ENCODE results near the gene ARHGAP21.
"Not testable (repeated sequence)": the region's sequence is repeated elsewhere in the genome, so short reads cannot be mapped to it uniquely, and the experiment has no call there.

ARHGAP21 gene

DNA sequence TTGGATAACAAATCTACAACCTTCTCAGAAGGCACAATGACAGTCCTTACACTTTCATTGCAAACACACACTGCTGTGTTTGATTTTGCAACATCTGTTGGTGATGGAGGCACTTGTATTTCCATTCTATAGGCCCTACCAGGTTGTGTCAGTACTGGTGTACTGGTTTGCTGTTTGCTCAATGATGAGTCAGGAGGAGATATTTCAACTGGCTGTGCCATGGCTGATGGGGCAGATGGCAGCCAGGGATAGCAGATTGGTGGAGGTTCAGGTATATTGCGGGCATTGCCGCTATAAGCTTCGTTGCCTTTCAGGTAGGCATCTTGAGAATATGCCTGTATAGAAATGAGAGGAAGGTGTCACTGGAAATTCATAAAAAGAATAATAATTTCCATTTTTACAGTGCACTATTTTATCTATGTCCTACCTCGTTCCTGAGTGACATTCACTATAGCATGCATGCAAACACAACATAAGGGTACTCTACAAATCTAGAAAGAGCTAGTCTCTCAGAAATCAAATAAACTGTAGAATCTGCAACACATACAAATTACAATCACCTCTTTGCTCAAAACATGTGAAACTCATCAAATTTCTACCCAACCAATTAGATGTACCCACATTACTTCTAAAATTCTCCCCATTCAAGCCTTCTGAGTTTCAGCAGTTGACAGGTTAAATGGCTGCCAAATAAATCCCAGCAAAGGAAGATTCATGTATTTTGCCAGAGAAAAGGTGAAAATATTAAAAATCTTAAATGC lies 102.5 kb downstream of the ARHGAP21 start:
- not testable (repeated sequence) for DNase-seq

GRCh38 chr10:24619994-24620310 lies 103.7 kb downstream of the ARHGAP21 start:
- DNase-seq, result not testable (repeated sequence)

- DNase-seq, result not testable (repeated sequence)
These were observed 104.2 kb downstream of the ARHGAP21 start for GRCh38 chr10:24619291-24619993.

GRCh38 chr10:24618401-24618800 lies 105.3 kb downstream of the ARHGAP21 start:
- DNase-seq, result no peak

DNA sequence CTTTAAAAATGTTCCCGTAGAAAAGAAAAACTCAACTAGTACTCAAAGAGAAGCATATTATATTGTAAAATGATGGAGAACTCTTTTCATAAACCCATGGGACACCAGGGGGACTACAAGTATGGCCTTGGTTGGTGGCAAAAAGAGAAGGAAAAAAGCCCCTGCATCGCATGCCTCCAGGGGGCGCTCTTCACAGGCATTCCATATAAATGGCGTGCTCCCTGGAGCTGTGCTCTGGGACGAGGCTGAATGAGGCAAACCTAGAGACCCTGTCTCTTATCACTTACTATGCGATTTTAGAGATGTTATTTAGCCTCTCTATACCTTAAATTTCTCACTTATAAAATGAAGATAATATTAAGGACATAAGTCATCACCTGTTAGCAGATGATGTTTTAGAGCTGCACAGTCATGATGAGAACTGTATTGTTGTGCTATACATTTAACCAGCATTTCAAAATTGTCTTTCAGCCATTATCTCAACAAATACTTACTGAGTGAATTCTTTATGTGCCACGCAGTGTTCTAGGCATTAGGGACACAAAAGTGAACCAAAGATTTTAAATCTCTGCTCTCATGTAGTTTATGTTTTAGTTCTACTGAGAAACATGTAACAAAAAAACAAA lies 105.8 kb downstream of the ARHGAP21 start:
- peak; percentile 57 to 76 (median 64) for DNase-seq

GRCh38 chr10:24616536-24616935 lies 107.2 kb downstream of the ARHGAP21 start:
- DNase-seq, result no peak

DNA sequence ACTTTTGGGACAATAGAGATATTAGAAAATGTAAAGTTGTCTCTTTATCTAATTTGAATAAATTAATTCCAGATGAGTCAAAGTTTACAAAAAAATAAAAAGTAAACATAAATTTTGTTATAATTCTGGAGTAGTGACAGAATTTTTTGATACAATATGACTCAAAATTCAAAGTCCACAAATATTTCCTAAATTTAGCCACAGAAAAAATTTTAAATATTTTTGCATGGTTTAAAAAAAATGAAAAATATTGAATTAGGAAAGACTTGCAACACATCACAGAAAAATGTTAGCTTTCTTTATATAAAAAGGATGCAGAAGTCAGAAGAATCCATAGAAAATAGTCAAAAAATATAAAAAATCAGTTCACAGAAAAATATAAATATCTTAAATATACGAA lies 117.7 kb downstream of the ARHGAP21 start:
- no peak for DNase-seq

- DNase-seq, result no peak
These were observed 118.5 kb downstream of the ARHGAP21 start for GRCh38 chr10:24605141-24605540.

GRCh38 chr10:24603333-24603732 lies 120.4 kb downstream of the ARHGAP21 start:
- DNase-seq, result peak; percentile 57 to 81 (median 69)

DNA sequence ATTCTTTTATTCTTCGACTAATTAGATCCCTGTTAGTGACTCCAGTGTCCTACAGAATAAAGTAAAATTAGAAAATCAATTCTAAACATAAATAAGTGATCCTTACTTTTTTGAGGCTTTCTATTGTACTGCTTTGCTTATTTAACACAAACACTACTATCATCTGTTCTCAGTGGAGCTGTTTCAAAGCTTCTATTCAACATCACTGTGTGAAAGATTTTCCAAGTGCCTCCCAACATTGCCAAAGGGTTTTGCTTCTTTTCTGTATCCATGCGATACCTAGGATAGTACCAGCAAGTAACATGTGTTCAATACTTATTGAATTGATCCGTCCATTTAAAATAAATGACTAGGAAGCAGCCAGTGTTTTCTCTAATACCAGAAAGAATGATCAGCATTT lies 125.7 kb downstream of the ARHGAP21 start:
- no peak for DNase-seq

DNA sequence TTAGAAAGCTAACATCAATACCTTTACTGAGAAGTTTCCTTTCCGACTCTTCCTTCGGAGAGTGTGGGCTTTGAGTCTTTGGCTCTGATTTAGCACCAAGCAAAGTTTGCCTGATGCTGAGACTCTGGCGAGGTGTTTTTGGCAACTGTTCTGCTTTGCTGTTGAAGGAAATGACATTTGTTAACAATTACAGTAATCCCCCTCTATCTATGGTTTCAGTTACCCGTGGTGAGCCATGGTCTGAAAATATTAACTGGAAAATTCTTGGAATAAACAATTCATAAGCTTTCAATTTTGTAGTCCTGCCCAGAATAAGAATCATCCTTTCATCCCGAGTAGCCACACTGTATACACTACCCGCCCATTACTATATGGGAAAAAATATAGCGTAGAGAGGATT lies 126.3 kb downstream of the ARHGAP21 start:
- no peak for DNase-seq

GRCh38 chr10:24596217-24596930 lies 127.3 kb downstream of the ARHGAP21 start:
- no peak for DNase-seq

GRCh38 chr10:24590697-24591457 lies 132.8 kb downstream of the ARHGAP21 start:
- no peak for DNase-seq

- no peak for DNase-seq
These were observed 134.4 kb downstream of the ARHGAP21 start for GRCh38 chr10:24589265-24589664.

DNA sequence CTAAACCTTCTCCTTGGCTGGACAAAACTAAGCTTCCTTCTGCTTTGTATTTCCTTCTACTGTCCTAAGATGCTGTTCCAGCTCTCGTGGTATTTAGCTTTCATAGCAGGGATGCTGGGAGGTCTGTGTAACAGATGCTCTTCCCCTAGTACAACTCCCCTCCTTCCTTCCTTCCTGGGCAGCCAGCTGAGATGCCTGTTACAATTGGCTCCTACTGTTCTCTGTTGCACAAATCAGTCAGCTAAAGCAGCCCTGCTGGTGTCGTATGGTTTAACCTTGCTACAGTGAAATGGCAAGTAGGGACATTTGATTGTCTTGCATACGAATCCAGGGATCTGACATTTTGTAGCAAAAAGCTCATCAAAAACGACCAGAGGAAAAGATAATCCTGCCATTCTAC lies 143.8 kb downstream of the ARHGAP21 start:
- no peak for DNase-seq

DNA sequence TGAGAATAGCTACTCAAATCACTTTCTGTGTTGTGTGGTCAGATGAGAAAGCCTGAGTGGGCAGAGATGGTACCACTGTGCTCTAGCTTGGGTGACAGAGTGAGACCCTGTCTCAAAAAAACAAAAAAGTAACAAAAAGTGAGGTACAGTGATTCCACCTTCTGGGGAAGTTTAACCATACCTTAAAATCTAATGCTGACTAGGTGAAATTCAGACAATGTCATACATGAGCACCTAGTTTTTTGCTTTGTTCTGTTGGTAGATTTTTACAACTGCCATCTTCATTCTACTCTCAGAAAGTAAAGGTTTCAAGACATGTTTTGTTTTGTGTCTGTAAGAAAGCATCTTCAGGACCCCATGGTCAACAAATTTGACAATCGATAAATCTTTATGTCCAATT lies 144.2 kb downstream of the ARHGAP21 start:
- DNase-seq, result no peak

GRCh38 chr10:24575481-24576002 lies 148.1 kb downstream of the ARHGAP21 start:
- no peak for DNase-seq

GRCh38 chr10:24574578-24575155 lies 149.0 kb downstream of the ARHGAP21 start:
- DNase-seq, result no peak

DNA sequence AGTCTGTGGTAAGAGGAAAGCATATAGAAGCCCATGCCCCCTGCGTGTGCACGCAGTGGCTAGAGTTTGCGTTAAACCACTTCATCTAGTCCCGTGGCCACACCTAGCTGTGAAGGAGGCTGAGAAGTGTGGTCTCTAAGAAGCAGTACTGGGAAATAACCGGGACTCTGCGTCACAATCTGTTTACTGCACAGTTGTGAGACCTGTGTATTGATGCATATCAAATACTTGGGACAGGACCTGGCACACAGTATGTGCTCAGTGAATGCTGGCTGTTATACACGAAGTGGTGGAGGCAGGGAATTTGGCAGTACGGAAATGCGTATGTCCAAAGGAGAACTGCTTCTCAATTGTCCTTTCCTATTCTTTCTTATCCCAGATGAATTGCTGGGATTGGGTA lies 149.5 kb downstream of the ARHGAP21 start:
- DNase-seq, result no peak

- no peak for DNase-seq
These were observed 151.7 kb downstream of the ARHGAP21 start for GRCh38 chr10:24571870-24572450.

DNA sequence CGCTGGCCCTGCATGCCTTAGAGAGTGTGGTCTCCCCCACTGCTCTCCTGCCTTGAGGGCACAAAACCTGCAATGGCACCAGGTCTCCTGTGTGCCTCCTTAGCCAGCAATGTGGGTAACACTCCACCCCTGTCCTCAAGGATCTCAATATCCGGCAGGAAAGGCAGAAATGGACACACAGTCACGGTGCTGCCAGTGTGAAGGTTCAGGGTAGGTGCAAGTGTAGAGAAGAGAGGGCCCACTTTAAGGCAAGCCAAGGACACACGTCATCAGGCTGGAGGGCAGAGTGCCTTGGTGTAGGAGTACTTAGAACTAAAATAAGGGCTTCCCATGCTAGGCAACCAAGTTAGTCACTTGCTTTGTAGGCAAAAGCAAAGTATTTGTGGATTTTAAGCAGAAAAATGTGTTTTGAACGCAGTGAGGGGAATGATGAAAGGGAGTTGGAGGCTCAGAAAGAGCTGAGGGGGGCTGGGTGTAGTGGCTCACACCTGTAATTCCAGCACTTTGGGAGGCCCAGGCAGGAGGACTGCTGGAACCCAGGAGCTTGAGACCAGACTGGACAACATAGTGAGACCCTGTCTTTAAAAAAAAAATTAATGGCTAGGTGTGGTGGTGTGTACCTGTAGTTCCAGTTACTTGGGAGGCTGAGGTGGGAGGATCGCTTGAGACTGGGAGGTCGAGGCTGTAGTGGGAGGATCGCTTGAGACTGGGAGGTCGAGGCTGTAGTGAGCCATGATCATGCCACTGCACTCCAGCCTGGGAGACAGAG lies 152.8 kb downstream of the ARHGAP21 start:
- DNase-seq, result no peak
